Endometrial microvascular endothelial cells (primary cell): ENCODE results near the gene DDX27. TPM values are rescaled to one million over a fixed set of nuclear protein-coding genes. Genes with fewer than 3 reads are reported as not detected.

Experiments
- in situ Hi-C: cut with HindIII; loops from 2 replicates; pipeline ENCODE4 v1.10.0; 2017; ENCODE audit warnings: low sequenced_read_pairs, low pct_unique_long_range_greater_than_20kb; ENCODE audit errors: inconsistent ontology term
- total RNA-seq: library from RNA; depleted of rRNA; stranded (reverse); fragments of >200 nt; gene quantifications from one replicate; pipeline ENCODE4 v1.2.3, GENCODE V29; 2015; ENCODE audit errors: inconsistent ontology term

DDX27 gene
- total RNA-seq, 1 donor from 2014 or later = 24.5 TPM

DNA sequence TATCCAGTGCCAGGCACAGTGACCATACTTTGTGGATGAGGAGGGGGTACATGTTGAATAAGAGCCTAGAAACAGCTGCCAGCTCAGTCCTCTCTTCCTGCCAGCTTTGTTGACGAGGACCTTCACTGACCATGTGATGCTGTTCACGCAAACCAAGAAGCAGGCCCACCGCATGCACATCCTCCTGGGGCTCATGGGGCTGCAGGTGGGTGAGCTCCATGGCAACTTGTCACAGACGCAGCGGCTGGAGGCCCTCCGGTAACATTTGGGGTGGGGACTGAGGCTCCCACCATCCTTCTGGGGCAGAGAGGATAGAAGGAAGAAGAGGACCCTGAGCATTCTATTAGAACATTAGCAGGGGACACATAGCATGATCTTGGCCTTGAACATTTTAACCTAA lies 15.6 kb downstream of the DDX27 start:
- in situ Hi-C loops = no loop called here

DNA sequence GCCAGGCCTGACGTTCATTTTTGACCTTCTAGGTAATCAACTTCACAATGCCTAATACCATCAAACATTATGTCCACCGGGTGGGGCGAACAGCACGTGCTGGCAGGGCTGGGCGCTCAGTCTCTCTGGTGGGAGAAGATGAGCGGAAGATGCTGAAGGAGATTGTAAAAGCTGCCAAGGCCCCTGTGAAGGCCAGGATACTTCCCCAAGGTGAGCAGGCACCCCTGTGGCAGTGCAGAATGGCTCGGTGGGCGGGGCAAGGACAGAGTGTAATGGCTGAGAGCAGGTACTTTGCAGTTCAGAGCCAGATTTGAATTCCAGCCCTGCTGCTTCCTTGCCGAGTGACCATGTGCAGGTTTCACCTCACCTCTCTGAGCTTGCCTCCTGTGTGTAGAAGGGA lies 17.1 kb downstream of the DDX27 start:
- in situ Hi-C loops = no loop called here

DNA sequence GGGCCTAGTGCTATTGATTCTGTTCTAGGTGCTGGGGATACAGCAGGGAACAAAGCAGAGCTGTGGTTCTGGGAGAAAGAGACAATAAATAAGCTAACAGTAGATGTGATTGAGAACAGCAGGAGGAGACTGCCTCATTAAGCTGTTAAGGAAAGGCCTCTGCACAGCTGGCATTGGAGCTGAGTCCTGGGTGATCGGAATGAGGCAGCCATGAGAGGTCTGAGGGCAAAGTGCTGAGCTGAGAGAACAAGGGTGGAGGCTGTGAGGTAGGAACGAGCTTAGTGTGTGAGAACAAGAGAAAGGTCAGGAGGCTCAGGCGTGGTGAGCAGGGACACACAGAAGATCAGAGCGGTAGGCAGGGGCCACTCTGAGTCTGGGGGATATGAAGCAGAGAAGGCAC lies 18.3 kb downstream of the DDX27 start:
- in situ Hi-C loops = no loop called here

DNA sequence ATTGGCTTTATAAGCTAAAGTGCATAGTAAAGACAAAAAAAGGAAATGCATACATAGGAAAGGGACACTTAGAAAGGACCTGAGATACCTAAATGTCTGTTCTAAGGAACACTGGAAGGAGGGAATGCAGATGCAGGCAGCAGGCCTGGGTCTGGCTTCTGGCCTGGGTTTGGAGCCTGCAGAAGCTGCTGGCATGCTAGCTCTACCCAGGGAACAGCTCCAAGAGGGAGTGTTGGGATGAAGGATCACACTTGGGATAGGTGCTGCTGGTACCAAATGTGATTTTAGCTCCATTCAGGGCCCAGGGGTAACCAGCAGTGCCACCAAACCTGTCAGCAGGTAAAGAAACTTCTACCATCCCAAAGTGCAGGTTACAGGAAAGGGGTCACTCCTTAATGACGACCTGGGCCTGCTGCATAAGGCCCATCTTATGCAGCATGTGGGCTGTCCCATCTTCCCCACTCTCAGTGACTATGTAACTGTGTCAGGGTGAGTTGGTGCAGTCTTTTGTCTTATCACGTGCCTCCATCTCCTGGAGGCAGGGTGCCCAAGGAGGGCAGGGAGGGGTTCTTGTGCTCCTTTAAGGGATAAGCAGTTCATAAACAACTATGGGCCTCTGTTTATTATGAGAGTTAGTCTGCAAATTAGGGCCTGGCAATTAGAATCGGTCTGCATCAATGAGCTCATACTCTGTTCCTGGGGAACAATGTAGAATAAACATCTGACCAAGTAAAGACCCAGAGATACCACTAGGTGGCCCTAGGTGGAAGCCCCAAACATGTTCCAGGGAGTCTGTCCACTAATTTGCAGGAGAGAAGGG lies 26.9 kb downstream of the DDX27 start:
- in situ Hi-C loops = no loop called here

DNA sequence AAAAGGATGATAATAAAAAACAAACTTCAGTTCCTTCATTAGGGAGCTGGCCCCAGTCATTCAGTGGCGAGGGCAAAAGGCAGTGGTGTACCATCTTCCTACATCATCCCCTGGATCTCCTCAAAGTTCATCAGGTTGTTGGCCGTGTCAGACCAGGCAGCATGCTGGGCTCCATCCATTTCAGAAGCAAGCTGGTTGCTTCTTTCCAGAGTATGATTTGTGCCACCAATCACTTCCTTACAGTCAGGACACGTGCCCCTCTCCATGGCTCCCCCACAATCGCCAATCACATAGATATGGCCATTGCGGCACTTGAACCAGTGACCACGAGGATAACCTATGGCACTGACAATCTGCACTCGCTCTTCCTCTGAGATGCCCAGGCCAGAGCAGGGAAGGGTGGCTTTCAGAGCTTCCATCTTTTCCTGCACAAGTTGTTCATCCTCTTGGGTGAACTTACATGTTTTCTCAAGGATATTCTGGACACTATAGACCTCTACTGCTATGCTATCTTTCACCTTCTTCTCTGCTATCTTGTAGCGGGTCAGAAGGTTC lies 28.0 kb downstream of the DDX27 start:
- in situ Hi-C loops = no loop called here

DNA sequence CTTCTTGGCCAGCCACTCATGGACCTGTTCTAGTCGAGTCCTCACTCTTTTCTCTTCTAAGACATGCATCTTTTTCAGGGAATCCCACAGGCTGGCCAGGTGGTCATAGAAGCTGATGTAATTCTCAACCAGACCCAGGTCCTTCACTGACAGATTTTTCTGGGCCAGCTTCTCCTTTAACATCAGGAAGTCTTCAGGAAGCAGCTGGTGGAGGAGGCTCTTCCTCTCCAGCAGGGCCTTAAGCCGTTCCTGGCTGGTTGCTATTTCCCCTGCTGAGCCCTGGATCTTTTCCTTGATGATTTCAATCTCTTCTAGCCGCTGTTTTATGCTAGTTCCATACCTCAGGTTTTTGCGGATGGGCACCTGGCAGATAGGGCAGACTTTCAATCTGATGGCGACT lies 28.6 kb downstream of the DDX27 start:
- in situ Hi-C loops = no loop called here

DNA sequence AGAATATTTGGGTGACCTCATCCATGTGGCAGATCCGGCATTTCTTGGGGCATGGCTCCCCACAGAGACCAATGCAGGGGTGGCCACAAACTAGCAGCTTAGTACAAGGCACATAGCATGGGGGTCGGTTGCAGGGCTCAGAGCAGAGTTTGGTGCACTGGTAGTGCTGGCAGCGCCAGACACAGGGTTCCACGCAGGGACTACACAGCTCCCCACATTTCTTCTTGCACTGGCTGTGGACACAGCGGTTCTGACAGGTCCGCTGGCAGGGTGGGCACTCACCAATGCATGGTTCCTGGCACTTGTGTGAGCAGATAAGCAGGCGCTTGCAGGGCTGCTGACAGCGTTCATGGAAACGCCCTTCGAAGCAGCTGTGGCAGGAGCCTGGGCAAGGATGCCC lies 29.1 kb downstream of the DDX27 start:
- in situ Hi-C loops = no loop called here

DNA sequence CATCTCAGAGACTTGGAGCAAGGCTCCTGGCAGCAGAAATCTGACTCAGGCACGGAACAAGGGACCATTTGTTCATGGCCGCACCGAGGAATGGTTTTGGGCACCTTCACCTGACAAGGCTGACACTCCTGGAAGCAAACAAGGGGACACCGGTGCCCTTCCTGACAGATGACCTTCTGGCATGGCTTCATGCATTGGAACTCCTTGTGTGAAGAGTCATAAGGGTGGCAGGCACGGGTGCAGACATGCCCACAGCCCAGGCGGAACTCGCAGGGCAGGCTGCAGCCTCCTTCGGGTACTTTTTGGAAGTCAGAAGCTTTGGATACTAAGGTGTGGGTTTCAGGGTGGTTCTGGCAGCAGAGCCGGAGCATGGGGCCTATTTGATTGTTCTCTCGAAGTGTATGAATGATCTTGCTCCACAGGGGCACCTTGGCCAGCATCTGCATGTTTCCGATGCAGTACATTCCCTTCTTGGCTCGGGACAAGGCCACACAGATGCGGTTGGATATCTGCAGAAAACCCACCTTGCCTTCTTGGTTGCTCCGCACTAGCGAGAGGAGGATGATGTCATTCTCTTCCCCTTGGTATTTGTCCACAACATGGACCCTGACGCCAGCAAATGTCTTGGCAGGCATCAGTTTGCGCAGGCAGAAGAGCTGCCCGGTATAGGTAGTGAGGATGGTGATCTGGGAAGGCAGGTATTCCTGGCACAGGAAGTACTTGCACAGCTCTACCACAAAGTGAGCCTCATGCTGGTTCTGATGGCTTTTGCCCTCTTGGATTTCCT lies 29.9 kb downstream of the DDX27 start:
- in situ Hi-C loops = no loop called here

DNA sequence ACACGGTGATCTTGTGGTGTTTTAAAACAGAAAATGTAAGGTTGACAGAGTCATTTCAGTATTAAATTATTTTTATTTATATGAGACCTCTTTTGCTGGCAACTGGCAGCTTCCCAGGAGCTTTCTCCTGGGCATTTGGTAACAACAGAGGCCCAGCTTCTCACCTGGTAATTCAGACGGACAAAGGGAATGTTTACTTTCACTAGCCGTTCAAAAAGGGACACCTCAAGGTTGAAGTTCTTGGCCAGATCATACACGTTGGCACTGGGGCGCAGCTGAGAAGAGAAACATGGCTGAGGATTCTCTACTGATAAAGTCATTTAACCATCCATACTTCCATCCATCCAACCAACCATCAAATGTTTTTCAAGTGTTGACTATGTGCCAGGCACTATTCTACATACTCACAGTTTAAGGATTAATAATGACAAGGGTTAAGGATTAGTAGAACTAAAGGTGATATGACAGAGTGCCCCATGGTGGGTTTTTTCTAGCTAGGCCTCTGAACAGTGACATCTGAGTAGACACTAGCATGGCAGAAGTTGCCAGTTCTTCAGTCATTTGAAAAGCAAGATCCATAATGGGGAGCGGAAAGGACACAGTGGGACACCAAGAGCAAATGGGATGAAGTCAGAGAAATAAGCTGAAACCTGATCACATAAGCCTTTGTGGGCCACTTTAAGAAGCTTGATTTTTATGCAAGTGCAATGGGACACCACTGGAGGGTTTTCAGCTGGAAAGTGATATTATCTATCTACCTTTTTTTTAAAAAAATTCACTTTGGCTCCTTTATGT lies 33.5 kb downstream of the DDX27 start:
- in situ Hi-C loops = no loop called here

DNA sequence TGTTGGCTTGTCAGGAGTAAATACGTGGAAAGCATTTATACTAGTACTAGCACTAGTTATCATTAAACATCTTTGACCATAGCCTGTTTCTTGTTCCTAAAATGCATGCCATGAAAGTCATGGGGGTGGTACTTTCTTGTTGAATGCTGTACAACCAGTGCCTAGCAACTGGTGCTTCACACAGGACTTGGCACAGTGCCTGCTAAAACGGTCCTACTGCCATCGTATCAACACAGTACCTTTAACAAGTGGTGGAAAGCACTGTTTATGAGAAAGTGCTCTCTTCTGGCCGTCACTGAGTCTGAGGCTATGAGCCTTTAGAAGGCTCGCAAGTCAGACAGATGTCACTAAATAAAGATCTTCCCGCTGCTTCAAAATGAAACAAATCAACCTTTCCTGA lies 37.0 kb downstream of the DDX27 start:
- in situ Hi-C loops = no loop called here

DNA sequence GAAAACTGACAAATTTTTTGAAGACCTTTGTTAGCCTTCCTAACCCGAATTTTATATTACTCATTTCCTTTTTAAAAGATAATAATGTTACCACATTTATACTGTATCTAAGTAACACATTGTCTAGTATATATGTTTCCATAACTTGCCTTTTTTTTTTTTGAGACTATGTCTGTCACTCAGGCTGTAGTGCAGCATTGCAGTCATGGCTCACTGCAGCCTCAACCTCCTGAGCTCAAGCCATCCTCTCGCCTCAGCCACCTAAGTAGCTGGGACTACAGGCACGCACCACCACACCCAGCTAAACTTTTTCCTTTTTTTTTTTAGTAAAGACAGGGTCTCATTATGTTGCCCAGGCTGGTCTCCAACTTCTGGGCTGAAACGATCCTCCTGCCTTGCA lies 40.1 kb downstream of the DDX27 start:
- in situ Hi-C loops = no loop called here

DNA sequence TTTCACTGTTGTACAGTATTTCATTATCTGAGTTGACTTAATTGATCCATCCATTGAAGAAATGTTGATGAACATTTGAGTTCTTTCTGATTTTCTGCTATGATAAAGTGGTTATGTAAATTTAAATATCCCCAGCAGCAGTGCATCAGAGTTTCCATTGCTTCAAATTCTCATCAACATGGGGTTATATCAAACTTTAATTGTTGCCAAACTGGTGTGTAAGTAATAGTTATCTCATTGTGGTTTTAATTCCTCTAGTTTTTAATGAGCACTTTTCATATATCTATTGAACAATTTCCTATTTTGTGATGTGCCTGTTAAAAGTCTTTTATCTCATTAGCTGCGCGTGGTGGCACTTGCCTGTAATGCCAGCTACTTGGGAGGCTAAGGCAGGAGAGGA lies 40.6 kb downstream of the DDX27 start:
- in situ Hi-C loops = no loop called here

DNA sequence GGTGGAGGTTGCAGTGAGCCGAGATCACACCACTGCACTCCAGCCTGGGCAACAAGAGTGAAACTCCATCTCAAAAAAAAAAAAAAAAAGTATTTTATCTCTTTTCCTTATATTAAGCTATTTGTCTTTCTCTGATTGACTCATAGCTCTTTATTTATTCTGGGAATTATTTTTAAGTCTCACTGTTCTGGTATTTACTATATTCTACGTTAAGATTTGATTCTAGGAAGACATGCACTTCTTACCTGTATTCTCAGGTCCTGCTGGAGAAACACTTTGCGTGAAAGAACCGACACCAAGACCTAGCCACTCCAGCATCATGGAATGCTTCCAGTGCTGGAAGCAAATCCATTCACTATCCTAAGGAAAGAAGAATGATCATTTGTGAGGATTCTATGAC lies 41.0 kb downstream of the DDX27 start:
- in situ Hi-C loops = no loop called here

DNA sequence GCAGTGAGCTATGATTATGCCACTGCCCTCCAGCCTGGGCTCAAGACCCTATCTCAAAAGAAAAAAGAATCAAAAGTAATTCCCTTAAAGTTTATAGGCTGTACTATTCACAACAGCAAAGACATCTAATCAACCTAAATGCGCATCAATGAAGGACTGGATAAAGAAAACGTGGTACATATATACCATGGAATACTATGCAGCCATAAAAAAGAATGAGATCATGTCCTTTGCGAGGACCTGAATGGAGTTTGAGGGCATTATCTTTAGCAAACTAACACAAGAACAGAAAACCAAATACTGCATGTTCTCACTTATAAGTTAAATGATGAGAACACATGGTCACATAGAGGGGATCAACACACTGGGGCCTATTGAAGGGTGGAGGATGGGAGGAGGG lies 42.0 kb downstream of the DDX27 start:
- in situ Hi-C loops = no loop called here

DNA sequence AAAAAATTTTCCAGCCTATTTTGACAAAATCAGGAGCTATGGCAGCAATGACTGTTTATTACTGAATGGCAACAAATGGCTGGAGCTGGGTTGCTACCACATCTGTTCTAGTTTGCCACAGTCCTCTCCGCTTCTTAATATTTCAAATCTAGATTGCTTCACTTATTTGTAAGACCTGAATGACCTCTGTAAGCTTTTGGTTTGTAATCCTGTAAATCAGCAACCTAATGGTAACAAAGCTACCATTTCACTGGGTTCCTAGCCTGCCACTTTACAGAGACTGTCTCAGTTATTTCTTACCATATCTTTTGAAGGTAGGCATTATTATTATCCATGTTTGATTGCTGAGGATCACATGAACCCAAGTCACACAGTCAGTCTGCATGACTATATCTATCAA lies 43.2 kb downstream of the DDX27 start:
- in situ Hi-C loops = no loop called here

DNA sequence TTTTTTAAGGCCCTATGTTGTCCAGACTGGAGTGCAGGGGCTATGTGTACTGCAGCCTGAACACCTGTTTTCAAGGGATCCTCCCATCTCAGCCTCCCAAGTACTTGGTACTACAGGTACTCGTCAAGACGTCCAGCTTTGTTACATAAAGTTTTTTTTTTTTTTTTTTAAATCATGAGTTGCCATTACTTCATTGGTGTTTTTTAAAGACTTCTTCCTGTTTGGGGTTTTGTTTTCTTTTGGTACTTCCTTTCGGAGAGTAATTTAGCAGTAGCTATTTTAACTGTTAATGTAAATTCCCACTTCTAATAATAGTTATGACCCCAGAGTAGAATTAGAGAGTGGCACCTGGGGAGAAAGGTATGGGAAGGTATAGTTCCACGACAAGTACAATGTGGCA lies 48.1 kb downstream of the DDX27 start:
- in situ Hi-C loops = no loop called here

DNA sequence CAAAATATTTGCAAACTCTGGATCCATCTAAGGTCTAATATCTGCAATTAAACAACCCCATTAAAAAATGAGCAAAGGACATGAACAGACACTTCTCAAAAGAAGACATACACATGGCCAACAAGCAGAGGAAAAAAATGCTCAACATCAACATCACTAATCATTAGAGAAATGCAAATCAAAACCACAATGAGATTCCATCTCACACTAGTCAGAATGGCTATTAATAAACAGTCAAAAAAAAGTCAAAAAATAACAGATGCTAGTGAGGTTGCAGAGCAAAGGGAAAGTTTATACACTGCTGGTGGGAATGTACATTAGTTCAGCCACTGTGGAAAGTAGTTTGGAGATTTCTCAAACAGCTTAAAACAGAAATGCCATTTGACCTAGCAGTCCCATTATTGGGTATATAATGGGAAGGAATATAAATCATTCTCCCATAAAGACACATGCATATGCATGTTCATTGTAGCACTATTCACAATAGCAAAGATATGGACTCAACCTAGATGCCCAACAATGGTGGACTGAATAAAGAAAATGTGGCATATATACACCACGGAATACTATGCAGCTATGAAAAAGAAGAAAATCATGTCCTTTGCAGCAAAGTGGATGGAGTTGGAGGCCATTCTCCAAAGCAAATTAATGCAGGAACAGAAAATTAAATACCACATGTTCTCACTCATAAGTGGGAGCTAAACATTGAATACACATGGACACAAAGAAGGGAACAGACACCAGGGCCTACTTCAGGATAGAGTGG lies 49.6 kb downstream of the DDX27 start:
- in situ Hi-C loops = no loop called here

DNA sequence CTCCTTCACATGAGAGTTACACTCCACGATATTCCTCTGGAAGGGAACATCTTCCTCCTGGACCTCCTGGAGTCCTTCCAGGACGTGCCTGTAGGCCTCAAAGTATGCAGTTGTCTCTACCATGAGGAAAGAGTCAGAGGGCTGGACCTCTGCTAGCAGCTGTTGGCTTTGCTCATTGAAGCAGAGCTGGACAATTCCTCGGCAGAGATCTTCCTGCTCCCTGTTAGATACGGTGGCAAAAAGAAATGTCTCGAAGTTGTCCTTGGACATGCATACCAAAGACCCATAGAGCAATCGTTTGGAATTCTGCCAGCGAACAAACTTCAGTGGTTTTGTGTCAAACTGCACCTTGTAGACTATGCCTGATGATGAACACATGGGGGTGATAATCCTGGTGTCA lies 51.0 kb downstream of the DDX27 start:
- in situ Hi-C loops = no loop called here

DNA sequence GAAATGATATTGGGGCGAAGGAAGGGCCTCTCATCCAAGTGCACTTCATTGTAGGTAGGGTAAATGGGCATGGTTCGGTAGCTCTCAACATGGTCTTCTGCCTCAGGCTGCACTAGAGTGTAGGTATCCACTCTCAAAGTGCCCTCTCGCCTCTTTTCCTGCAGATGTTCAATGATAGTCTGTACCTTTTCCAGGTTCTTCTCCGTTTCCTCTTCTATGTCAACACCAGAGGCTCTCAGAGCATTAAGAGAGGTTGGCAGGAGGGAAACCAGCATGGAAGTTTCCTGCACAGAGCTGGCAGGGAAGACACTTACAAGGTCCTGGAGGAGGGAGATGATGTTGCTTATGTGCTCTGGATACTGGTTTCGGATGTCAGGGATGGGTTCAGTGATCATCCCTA lies 51.5 kb downstream of the DDX27 start:
- in situ Hi-C loops = no loop called here
